Measurements from ENCODE around the gene SNAPC2.

SNAPC2 gene

DNA sequence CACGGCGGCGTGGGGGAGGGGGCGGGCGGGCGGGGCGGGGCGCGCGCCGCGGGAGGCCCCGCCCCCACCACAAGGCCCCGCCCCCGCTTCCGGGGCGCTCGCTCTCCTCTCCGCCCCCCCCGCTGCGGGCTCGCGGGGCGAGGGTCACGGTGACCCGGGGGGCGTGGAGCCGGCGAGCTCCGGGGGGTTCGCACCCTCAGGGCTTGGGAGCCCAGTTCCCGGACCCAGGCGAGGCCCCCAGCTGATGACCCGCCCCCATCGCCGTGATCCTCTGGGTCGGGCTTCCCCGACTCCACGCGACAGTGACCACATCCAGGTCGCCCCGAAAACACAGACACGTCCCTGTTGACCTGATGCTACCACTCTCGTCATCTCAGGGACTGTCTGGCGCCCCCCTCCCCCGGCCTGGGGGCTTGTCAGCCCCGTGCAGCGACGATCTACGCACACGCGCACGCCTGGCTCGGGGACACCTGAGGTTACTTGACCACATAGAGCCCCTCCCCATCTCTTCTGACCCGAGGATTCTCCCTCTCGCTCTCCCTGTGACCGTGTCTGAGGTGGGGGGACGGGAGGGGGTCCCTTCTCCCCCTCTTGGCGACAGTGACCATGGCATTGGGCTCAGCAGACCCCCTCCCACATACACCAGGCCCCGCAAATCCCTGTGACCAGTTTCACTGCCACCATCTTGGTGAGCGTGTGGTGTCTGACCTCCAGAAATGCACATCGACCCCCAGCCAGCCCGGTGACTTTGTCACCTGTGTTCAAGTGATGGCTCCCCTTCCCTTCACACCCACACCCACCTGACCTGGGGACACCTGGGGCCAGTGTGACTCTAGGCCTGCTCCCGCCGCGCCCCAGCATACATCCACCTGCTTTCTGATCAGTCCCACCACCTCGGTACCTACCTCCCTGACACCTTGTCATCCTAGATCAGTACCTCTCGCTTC, 15.8 kb upstream of the SNAPC2 start:
- peaks cover 12% of the 10 kb centered on the region for H3K4me1 ChIP-seq (ENCODE audit: control insufficient read depth, insufficient read depth, low read length, unreplicated experiment)
- peak overlapping the region; percentile 16; the same call in 1 of the 2 replicates for H3K27ac ChIP-seq (ENCODE audit: low read depth, low read length)
- H3K36me3 ChIP-seq (ENCODE audit: insufficient read depth, low read length), result no peaks in the 10 kb centered on the region
- no peaks in the 10 kb centered on the region for H3K27me3 ChIP-seq (ENCODE audit: insufficient read depth, low read length)
- H3K4me3 ChIP-seq (ENCODE audit: low read depth, low read length), result peak overlapping the region; percentile 94
- no peak overlapping the region for H2AFZ ChIP-seq (ENCODE audit: low read length, unreplicated experiment)
- H3K79me2 ChIP-seq (ENCODE audit: control insufficient read depth, insufficient read depth, low read length, unreplicated experiment), result peaks cover 29% of the 10 kb centered on the region

DNA sequence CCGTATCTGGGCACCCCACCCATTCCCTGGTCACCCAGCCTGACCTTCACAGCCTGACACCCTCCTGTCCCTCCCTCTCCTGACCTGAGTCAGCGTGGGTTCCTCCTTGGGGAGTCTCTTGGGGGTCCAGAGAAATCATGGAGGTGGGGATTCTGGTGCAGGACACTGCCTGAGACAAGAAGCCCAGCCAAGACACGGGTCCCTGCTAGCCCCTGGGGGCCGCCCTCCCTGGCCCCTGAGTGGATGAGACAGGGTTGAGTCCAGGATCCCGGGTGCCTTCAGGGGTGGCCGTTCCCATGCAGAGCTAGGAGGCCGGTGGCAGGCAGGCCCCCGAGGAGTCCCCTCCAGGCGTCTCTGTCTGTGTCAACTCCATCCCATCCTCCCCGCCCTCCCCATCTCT, 14.9 kb upstream of the SNAPC2 start:
- H3K27me3 ChIP-seq (ENCODE audit: insufficient read depth, low read length), result no peaks in the 10 kb centered on the region
- H3K4me1 ChIP-seq (ENCODE audit: control insufficient read depth, insufficient read depth, low read length, unreplicated experiment), result peaks cover 12% of the 10 kb centered on the region
- H3K79me2 ChIP-seq (ENCODE audit: control insufficient read depth, insufficient read depth, low read length, unreplicated experiment), result peaks cover 29% of the 10 kb centered on the region
- H3K4me3 ChIP-seq (ENCODE audit: low read depth, low read length), result peak overlapping the region; percentile 94; the same call in 1 of the 2 replicates
- H3K36me3 ChIP-seq (ENCODE audit: insufficient read depth, low read length), result no peaks in the 10 kb centered on the region
- H2AFZ ChIP-seq (ENCODE audit: low read length, unreplicated experiment), result no peak overlapping the region
- no peak overlapping the region for H3K27ac ChIP-seq (ENCODE audit: low read depth, low read length)

DNA sequence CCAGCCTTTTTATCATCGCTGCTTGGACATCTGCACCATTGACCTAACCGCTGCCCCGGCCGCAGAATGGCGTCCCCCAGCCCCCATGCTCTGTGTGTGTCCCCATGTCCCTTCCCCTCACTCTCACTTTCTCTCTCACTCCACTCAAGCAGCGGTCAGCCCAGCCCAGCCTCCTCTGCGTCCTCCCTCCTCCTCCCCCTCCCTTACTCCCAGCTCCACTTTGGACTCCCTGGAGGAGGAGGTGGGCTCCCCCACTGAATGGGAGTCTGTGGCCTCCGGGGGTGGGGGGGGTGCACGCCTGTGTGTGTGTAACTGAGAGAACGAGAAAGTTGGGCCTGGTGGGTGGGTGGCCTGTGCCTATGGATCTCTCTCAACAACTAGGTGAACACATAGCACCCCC, 14.3 kb upstream of the SNAPC2 start:
- Histone ChIP-seq H3K36me3 (ENCODE audit: insufficient read depth, low read length) (no peaks in the 10 kb centered on the region), H3K27ac (ENCODE audit: low read depth, low read length) (no peak overlapping the region), H3K79me2 (ENCODE audit: control insufficient read depth, insufficient read depth, low read length, unreplicated experiment) (peaks cover 29% of the 10 kb centered on the region), H3K27me3 (ENCODE audit: insufficient read depth, low read length) (no peaks in the 10 kb centered on the region), H3K4me3 (ENCODE audit: low read depth, low read length) (no peak overlapping the region; the same call in 1 of the 2 replicates), H2AFZ (ENCODE audit: low read length, unreplicated experiment) (no peak overlapping the region), H3K4me1 (ENCODE audit: control insufficient read depth, insufficient read depth, low read length, unreplicated experiment) (peaks cover 12% of the 10 kb centered on the region)

DNA sequence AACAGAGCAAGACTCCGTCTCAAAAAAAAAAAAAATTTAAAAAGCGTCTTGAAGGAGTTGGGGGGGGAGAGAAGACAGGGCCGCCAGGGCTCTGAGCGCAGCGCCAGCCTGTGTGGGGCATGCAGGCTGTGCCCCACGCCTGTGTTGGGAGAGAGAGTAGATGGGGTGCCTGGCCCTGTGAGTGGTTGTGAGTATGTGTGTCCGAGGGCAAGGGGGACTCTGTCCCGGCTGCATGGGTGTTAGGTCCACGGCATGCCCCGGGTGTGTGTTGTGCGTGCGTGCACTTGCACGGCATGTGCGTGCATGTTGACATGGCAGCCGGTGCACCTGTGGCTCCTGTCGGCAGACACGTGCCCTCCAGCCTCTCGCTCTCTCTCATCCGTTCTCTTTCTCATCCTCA, 13.0 kb upstream of the SNAPC2 start:
- Histone ChIP-seq H3K79me2 (ENCODE audit: control insufficient read depth, insufficient read depth, low read length, unreplicated experiment) (peaks cover 29% of the 10 kb centered on the region), H3K36me3 (ENCODE audit: insufficient read depth, low read length) (no peaks in the 10 kb centered on the region), H3K4me1 (ENCODE audit: control insufficient read depth, insufficient read depth, low read length, unreplicated experiment) (peaks cover 12% of the 10 kb centered on the region), H3K27ac (ENCODE audit: low read depth, low read length) (no peak overlapping the region), H2AFZ (ENCODE audit: low read length, unreplicated experiment) (no peak overlapping the region), H3K27me3 (ENCODE audit: insufficient read depth, low read length) (no peaks in the 10 kb centered on the region), H3K4me3 (ENCODE audit: low read depth, low read length) (no peak overlapping the region)

DNA sequence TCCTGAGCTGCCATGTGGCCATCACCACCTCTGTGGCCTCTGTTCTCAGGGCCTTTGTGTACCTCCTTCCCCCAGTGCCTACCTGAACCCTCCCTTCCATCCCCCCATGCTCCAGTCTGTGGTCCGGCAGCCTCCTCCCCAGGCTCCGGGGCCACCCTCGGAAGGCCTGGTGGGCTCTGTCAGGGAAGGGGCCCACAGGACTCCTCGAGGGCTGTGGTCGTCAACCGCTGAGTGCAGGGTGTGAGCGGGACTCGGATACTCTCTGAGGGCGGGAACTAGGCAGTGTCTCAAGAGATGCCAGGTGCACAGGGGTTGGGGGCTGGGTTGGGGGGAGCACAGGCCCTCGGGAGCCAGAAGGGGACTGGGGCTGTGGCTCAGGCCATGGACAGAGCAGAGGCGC, 12.6 kb upstream of the SNAPC2 start:
- Histone ChIP-seq H2AFZ (ENCODE audit: low read length, unreplicated experiment) (no peak overlapping the region), H3K79me2 (ENCODE audit: control insufficient read depth, insufficient read depth, low read length, unreplicated experiment) (peaks cover 28% of the 10 kb centered on the region), H3K36me3 (ENCODE audit: insufficient read depth, low read length) (no peaks in the 10 kb centered on the region), H3K27ac (ENCODE audit: low read depth, low read length) (no peak overlapping the region), H3K4me1 (ENCODE audit: control insufficient read depth, insufficient read depth, low read length, unreplicated experiment) (peaks cover 9% of the 10 kb centered on the region), H3K27me3 (ENCODE audit: insufficient read depth, low read length) (no peaks in the 10 kb centered on the region), H3K4me3 (ENCODE audit: low read depth, low read length) (no peak overlapping the region)

DNA sequence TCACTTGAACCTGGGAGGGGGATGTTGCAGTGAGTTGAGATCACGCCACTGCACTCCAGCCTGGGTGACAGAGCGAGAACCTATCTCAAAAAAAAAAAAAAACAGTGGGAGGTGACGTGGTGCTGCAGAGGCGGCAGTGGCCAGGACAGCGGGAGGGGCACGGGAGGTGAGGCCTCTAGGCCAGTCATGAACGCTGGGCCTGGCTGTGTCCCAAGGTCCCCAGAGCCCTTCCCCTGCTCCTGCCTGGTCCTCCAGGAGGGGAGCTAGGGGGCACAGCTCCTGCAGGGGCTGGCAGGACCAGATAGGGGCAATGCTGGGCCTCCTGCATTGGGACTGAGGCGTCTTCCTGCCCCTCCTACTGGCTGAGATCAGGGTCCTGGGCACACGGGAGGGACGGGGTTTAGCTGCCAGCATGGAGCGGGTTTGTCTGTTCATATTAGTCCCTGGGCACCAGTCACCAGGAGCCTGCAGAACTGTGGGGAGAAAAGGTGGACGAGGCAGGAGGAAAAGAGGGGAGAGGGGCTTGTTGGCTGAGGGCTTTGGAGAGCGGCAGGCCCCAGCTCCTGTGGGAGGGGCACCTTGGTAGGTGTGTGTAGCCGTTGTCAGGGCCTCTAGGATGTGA, 11.9 kb upstream of the SNAPC2 start:
- no peaks in the 10 kb centered on the region for H3K36me3 ChIP-seq (ENCODE audit: insufficient read depth, low read length)
- no peak overlapping the region for H2AFZ ChIP-seq (ENCODE audit: low read length, unreplicated experiment)
- peaks cover 8% of the 10 kb centered on the region for H3K4me1 ChIP-seq (ENCODE audit: control insufficient read depth, insufficient read depth, low read length, unreplicated experiment)
- H3K27ac ChIP-seq (ENCODE audit: low read depth, low read length), result no peak overlapping the region
- H3K4me3 ChIP-seq (ENCODE audit: low read depth, low read length), result no peak overlapping the region
- peaks cover 22% of the 10 kb centered on the region for H3K79me2 ChIP-seq (ENCODE audit: control insufficient read depth, insufficient read depth, low read length, unreplicated experiment)
- H3K27me3 ChIP-seq (ENCODE audit: insufficient read depth, low read length), result no peaks in the 10 kb centered on the region

DNA sequence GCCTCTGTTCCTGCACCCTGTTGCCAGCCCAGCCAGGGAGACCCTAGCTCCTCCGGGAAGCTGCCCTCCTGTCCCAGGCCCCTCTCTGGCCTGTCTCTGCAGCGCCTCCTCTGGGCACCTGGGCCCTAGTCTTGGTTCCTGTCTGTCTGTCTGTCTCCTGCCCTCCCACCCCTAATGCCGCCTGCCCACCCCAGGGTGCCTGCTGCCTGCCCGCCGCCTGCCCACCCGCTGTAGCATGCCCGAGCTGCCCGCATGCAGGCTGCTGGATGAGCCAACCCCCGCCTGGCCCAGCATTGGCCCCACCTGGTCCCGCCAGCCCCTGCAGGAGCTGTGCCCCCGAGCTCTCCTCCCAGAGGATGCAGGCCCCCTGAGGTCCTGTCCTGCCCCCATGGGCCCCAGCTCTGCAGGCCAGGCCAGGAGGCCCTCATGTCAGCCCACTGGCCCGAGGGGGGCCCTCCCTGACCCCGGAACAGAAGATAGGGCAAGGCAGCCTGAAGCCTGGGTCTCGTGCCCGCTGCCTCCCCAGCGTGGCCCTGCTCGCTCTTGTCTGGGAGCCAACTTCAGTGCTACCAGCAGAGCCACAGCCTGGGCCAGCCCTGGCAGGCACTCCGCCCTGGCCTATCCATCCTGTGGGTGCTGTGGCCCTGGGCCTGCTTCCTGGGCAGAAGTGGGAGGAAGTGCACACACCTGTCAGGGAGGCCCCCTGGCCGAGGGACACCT, 11.2 kb upstream of the SNAPC2 start:
- Histone ChIP-seq H3K4me1 (ENCODE audit: control insufficient read depth, insufficient read depth, low read length, unreplicated experiment) (peaks cover 8% of the 10 kb centered on the region), H3K79me2 (ENCODE audit: control insufficient read depth, insufficient read depth, low read length, unreplicated experiment) (peaks cover 21% of the 10 kb centered on the region), H3K27ac (ENCODE audit: low read depth, low read length) (no peak overlapping the region), H3K36me3 (ENCODE audit: insufficient read depth, low read length) (no peaks in the 10 kb centered on the region), H2AFZ (ENCODE audit: low read length, unreplicated experiment) (no peak overlapping the region), H3K27me3 (ENCODE audit: insufficient read depth, low read length) (no peaks in the 10 kb centered on the region), H3K4me3 (ENCODE audit: low read depth, low read length) (no peak overlapping the region)

DNA sequence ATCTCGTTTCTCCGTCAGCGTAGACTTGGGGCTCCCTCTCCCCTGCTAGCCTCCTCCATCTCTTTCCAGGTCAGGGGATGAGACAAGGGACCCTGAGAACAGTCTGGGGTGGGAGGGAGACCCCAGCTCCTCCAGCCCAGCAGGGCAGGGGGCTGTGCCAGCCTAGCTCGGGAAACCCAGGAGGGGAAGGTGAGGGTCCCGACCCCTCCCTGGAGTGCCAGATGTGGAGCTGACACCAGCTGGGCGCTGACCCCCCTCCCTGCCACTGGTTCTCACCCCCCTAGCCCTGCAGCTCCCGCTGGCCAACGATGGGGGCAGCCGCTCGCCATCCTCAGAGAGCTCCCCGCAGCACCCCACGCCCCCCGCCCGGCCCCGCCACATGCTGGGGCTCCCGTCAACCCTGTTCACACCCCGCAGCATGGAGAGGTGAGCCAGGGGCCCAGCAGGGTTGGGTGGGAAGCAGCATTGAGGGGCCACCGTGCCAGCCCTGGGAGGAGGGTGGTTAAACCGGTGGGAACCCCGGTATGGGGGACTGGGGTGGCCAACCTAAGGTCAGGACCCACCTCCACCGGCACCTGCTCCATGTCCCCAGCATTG, 10.6 kb upstream of the SNAPC2 start:
- Histone ChIP-seq H3K4me1 (ENCODE audit: control insufficient read depth, insufficient read depth, low read length, unreplicated experiment) (peaks cover 8% of the 10 kb centered on the region), H3K27ac (ENCODE audit: low read depth, low read length) (no peak overlapping the region), H3K4me3 (ENCODE audit: low read depth, low read length) (no peak overlapping the region), H3K36me3 (ENCODE audit: insufficient read depth, low read length) (no peaks in the 10 kb centered on the region), H2AFZ (ENCODE audit: low read length, unreplicated experiment) (no peak overlapping the region), H3K27me3 (ENCODE audit: insufficient read depth, low read length) (no peaks in the 10 kb centered on the region), H3K79me2 (ENCODE audit: control insufficient read depth, insufficient read depth, low read length, unreplicated experiment) (peaks cover 16% of the 10 kb centered on the region)

DNA sequence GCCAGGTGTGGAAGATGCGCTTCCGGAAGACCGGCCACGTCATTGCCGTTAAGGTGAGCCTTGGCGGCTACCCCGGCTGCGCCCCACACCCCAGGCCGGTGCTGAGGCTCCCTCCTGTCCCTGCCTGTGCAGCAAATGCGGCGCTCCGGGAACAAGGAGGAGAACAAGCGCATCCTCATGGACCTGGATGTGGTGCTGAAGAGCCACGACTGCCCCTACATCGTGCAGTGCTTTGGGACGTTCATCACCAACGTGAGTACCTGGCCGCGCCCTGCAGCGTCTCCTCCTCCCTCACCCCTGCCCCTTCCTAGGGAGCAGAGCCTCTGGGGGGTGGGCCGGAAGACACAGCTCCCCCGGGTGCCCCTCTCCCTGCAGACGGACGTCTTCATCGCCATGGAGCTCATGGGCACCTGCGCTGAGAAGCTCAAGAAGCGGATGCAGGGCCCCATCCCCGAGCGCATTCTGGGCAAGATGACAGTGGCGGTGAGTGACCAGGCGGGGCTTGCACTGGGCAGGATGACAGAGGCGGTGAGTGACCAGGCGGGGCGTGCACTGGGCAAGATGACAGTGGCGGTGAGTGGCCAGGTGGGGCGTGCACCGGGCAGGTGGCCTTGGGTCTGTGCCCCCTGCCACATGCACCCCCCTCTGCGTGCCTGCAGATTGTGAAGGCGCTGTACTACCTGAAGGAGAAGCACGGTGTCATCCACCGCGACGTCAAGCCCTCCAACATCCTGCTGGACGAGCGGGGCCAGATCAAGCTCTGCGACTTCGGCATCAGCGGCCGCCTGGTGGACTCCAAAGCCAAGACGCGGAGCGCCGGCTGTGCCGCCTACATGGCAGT, 9.6 kb upstream of the SNAPC2 start:
- H3K36me3 ChIP-seq (ENCODE audit: insufficient read depth, low read length), result no peaks in the 10 kb centered on the region
- no peak overlapping the region for H3K4me3 ChIP-seq (ENCODE audit: low read depth, low read length)
- no peaks in the 10 kb centered on the region for H3K4me1 ChIP-seq (ENCODE audit: control insufficient read depth, insufficient read depth, low read length, unreplicated experiment)
- H3K27ac ChIP-seq (ENCODE audit: low read depth, low read length), result no peak overlapping the region
- peaks cover 6% of the 10 kb centered on the region for H3K79me2 ChIP-seq (ENCODE audit: control insufficient read depth, insufficient read depth, low read length, unreplicated experiment)
- H3K27me3 ChIP-seq (ENCODE audit: insufficient read depth, low read length), result no peaks in the 10 kb centered on the region
- no peak overlapping the region for H2AFZ ChIP-seq (ENCODE audit: low read length, unreplicated experiment)

All from ACC112 (cell line).